BJ (cell line): ENCODE data around the gene EVC. TPM values are rescaled to one million over a fixed set of nuclear protein-coding genes. Genes with fewer than 3 reads are reported as not detected.

Source experiments
- CTCF ChIA-PET: fragments of 350-600 bp; formaldehyde crosslinking; extraction: SDS; loops from one replicate; lab custom pipeline; 2021; ENCODE audit warnings: antibody characterized with exemption, inconsistent platforms; lab: Yijun Ruan, JAX
- POLR2A ChIA-PET: fragments of 300-600 bp; sonication (Branson Sonifier 250); formaldehyde crosslinking; extraction: SDS; loops from one replicate; lab custom pipeline; 2021; ENCODE audit warnings: antibody characterized with exemption; lab: Charles Lee
- DNase-seq: peaks from one replicate; pipeline ENCODE4 v3.0.0-alpha.2; 2011; ENCODE audit warnings: low read depth
- H3K27me3 ChIP-seq: 2 replicates; pipeline ENCODE4 v1.6.0; 2011; ENCODE audit warnings: low read length; ENCODE audit not compliant: control insufficient read depth, insufficient read depth
- H3K36me3 ChIP-seq: 2 replicates; pipeline ENCODE4 v1.5.1; 2011; ENCODE audit warnings: low read length; ENCODE audit not compliant: control insufficient read depth, insufficient read depth
- H3K4me3 ChIP-seq: 2 replicates; pipeline ENCODE4 v1.5.1; 2011; ENCODE audit warnings: low read depth, mild to moderate bottlenecking, control low read depth, low read length
- polyA plus RNA-seq: library from polyadenylated mRNA; depleted of rRNA; stranded (reverse); fragments of >200 nt; gene quantifications from 2 replicates; pipeline ENCODE4 v1.2.3, GENCODE V29; 2011
- TF ChIP-seq, protein P1 (sequence below): IDR thresholded peaks from 2 replicates; pipeline ENCODE4 v1.5.1; 2011; ENCODE audit warnings: low read depth, mild to moderate bottlenecking, control low read depth, inconsistent platforms, low read length, moderate library complexity; ENCODE audit not compliant: insufficient read depth

Gene EVC
- polyA plus RNA-seq, 1 experiment: 12.8 TPM

DNA sequence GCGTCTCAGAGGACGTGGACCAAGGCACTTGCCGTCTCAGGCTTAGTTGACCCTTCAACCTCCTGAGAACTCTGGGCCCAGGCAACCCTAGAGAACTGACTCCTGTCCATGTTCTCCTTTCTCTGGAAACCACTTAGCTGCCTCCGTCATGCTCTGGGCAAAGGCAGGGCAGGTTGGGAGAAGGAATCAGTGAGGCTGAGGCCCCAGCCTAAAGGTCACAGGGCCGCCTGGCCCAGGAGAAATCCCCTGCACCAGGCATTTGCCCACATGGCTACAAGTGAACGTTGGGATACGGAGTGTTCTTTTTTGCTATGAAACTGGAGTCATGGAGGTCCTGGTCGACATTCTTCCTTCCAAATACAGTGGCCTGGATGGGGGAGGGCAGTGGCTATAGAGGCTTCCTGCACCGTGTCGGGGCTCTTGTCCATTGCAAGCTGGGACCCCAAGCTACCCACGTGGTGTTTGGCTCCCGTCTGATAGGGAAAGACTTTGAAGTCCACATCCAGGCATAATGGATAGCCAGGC lies 105.9 kb downstream of the EVC start:
- CTCF ChIA-PET: no interaction called here
- H3K36me3 ChIP-seq: peaks cover 41% of the 10 kb centered on the region
- no peak for DNase-seq

DNA sequence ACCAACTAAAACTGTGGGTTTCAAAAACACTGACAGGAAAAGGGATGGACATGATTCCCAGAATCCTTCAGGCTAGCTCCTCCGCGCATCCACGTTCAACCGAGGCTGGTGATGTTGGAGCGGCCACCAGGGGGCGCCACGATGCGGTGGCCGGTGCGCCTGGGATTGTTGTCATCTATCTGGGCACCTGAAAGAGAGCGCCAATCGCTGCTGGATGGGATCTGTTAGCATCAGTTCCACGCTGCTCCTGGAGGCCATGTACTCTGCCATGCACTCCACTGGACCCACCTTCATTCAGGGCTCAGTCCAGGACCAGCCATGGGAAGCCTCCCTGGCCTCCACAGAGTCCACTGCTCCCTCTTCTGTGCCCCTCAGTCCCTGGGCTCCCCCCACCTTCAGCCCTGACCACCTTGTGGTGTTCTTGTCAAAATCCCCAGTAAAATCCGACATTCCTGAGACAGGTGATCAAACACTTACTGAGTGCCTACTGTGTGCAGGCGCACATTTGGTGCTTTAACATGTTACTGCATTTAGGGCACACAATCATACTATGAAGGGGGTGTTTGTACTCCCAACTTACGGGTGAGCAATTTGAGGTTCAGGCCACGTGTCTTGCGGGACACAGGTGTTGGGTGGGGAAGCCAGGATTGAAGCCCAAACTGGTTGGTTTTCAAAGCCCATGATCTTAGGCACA lies 110.8 kb downstream of the EVC start:
- H3K36me3 ChIP-seq: peaks cover 30% of the 10 kb centered on the region
- DNase-seq: no peak
- TF ChIP-seq, protein P1, sequence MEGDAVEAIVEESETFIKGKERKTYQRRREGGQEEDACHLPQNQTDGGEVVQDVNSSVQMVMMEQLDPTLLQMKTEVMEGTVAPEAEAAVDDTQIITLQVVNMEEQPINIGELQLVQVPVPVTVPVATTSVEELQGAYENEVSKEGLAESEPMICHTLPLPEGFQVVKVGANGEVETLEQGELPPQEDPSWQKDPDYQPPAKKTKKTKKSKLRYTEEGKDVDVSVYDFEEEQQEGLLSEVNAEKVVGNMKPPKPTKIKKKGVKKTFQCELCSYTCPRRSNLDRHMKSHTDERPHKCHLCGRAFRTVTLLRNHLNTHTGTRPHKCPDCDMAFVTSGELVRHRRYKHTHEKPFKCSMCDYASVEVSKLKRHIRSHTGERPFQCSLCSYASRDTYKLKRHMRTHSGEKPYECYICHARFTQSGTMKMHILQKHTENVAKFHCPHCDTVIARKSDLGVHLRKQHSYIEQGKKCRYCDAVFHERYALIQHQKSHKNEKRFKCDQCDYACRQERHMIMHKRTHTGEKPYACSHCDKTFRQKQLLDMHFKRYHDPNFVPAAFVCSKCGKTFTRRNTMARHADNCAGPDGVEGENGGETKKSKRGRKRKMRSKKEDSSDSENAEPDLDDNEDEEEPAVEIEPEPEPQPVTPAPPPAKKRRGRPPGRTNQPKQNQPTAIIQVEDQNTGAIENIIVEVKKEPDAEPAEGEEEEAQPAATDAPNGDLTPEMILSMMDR: peak; percentile 72
- POLR2A ChIA-PET: no interaction called here
- no peaks in the 10 kb centered on the region for H3K27me3 ChIP-seq
- CTCF ChIA-PET: interaction anchor here (0.5 to 1.9 kb wide), 5 partner anchors 9 to 207 kb away, joined by 3 to 15 read pairs (median 3); no protein-coding TSS in a partner anchor
- H3K4me3 ChIP-seq: no peak overlapping the region

More for the DNA sequence above, 105.9 kb downstream of the EVC start:
- H3K27me3 ChIP-seq: no peaks in the 10 kb centered on the region
- no peak overlapping the region for H3K4me3 ChIP-seq
- POLR2A ChIA-PET: no interaction called here
- TF ChIP-seq, protein P1: no peak

DNA sequence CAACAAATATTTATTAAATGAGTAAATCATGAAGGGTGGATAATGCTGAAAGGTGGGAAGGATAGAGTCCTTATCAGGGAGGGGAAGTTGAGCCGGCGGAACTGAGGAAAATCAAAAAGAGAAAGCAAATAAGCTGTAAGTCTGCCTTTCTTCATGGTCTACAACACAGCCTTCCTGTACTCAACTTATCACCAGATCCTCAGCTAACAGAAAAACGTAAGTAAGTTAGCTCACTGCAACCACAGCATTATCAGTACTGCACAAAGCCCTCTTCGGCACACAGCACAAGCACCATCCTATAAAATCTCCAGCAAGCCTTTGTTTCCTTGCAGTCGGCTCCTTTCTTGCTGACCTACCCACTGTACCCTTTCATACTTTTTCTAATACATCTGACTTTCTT lies 111.6 kb downstream of the EVC start:
- H3K4me3 ChIP-seq: no peak overlapping the region
- no peak for DNase-seq
- TF ChIP-seq, protein P1: no peak
- peaks cover 27% of the 10 kb centered on the region for H3K36me3 ChIP-seq
- no peaks in the 10 kb centered on the region for H3K27me3 ChIP-seq
- ChIA-PET POLR2A (no interaction called here), CTCF (interaction anchor here (0.5 to 1.9 kb wide), 3 partner anchors 10 to 118 kb away, joined by 3 to 15 read pairs (median 3); no protein-coding TSS in a partner anchor)

DNA sequence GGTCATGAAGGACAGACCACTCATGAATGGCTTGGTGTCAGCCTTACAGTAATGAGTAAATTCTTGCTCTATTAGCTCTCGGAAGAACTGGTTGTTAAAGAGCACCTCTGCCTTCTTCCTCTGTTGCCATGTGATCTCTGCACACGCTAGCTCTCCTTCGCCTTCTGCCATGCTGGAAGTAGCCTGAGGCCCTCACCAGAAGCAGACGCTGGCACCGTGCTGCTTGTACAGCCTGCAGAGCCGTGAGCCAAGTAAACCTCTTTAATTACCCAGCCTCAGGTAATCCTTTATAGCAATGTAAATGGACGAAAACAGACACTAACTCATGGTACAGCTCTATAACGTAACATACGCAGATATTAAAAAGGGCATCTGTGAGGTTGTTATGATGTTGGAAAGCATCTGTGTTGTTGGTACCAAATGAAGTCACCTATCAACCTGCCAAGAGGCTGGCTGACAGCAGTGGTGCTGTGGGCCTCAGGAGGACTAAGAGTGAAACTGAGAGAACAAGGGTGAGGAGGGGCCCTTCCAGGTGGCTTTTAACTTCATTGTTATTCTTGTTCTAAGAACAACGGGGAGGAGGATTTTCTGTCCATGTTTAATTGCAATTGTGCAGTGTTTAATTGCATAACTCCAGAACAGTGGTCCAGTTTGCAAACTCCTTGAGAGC lies 112.7 kb downstream of the EVC start:
- TF ChIP-seq, protein P1: no peak
- Histone ChIP-seq H3K4me3 (no peak overlapping the region), H3K36me3 (peaks cover 24% of the 10 kb centered on the region), H3K27me3 (no peaks in the 10 kb centered on the region)
- CTCF ChIA-PET: interaction anchor here (0.7 to 1.3 kb wide), 2 partner anchors 10 to 202 kb away, joined by 3 read pairs; no protein-coding TSS in a partner anchor
- DNase-seq: no peak
- POLR2A ChIA-PET: no interaction called here

DNA sequence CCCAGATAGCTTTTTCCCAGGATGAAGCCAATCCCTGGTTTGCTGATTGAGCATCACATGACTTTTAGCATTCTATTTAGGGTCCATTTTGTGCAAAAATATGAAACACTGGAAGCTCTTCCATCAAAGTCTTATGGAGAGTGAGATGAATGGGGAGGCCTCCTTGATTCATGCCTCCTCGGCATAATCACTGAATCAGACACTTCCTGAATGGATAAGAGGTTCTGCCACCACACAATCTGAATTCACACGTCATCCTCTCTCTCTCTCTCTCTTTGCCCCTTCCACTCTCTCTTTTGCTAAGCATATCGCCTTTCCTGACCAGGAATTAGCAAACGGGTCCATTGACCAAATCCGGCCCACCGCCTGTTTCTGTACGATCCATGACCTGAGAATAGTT lies 113.2 kb downstream of the EVC start:
- DNase-seq: no peak
- TF ChIP-seq, protein P1: no peak
- ChIA-PET CTCF (interaction anchor here (0.7 to 1.3 kb wide), 2 partner anchors 11 to 203 kb away, joined by 3 read pairs; no protein-coding TSS in a partner anchor), POLR2A (no interaction called here)
- no peaks in the 10 kb centered on the region for H3K27me3 ChIP-seq
- H3K36me3 ChIP-seq: peaks cover 26% of the 10 kb centered on the region
- no peak overlapping the region for H3K4me3 ChIP-seq
